Activated naive CD8-positive, alpha-beta T cell (primary cell): ENCODE data around the gene IRF9.
A peak's percentile ranks its signal among the peaks of the same experiment; 100 is the strongest.

Experiments
- H3K27ac Mint-ChIP-seq: one replicate; pipeline ENCODE4 v1.8.0; 2021; ENCODE audit warnings: mixed read lengths
- H3K27me3 Mint-ChIP-seq: one replicate; pipeline ENCODE4 v1.8.0; 2021; ENCODE audit warnings: mixed read lengths
- H3K36me3 Mint-ChIP-seq: one replicate; pipeline ENCODE4 v1.8.0; 2021; ENCODE audit warnings: mixed read lengths
- H3K4me1 Mint-ChIP-seq: one replicate; pipeline ENCODE4 v1.8.0; 2021; ENCODE audit warnings: low read depth, mixed read lengths
- H3K4me3 Mint-ChIP-seq: one replicate; pipeline ENCODE4 v1.8.0; 2021; ENCODE audit warnings: mild to moderate bottlenecking, mixed read lengths
- H3K9me3 Mint-ChIP-seq: one replicate; pipeline ENCODE4 v1.8.0; 2021; ENCODE audit warnings: low read depth, mixed read lengths

IRF9 gene

GRCh38 chr14:24172871-24173281 lies 11.8 kb downstream of the IRF9 start:
- Mint-ChIP-seq H3K4me1 (peaks cover 20% of the 10 kb centered on the region), H3K36me3 (peaks cover 5% of the 10 kb centered on the region), H3K27me3 (no peaks in the 10 kb centered on the region), H3K4me3 (peak overlapping the region; percentile 58), H3K27ac (peak overlapping the region; percentile 34), H3K9me3 (no peaks in the 10 kb centered on the region)

- Mint-ChIP-seq H3K27me3 (no peaks in the 10 kb centered on the region), H3K9me3 (no peaks in the 10 kb centered on the region), H3K4me3 (no peak overlapping the region), H3K36me3 (no peaks in the 10 kb centered on the region), H3K4me1 (peaks cover 11% of the 10 kb centered on the region), H3K27ac (peak overlapping the region; percentile 37)
Measured at GRCh38 chr14:24176599-24176998, 15.5 kb downstream of the IRF9 start.

- peak overlapping the region; percentile 37 for H3K27ac Mint-ChIP-seq
- H3K4me3 Mint-ChIP-seq: no peak overlapping the region
- H3K36me3 Mint-ChIP-seq: no peaks in the 10 kb centered on the region
- H3K9me3 Mint-ChIP-seq: no peaks in the 10 kb centered on the region
- H3K4me1 Mint-ChIP-seq: peaks cover 10% of the 10 kb centered on the region
- no peaks in the 10 kb centered on the region for H3K27me3 Mint-ChIP-seq
Measured at GRCh38 chr14:24177041-24177825, 16.2 kb downstream of the IRF9 start.

GRCh38 chr14:24177891-24178290 lies 16.8 kb downstream of the IRF9 start:
- H3K9me3 Mint-ChIP-seq: no peaks in the 10 kb centered on the region
- H3K36me3 Mint-ChIP-seq: no peaks in the 10 kb centered on the region
- peaks cover 7% of the 10 kb centered on the region for H3K4me1 Mint-ChIP-seq
- no peak overlapping the region for H3K27ac Mint-ChIP-seq
- no peaks in the 10 kb centered on the region for H3K27me3 Mint-ChIP-seq
- no peak overlapping the region for H3K4me3 Mint-ChIP-seq

GRCh38 chr14:24178399-24179178 lies 17.5 kb downstream of the IRF9 start:
- H3K27me3 Mint-ChIP-seq: no peaks in the 10 kb centered on the region
- H3K27ac Mint-ChIP-seq: no peak overlapping the region
- H3K36me3 Mint-ChIP-seq: no peaks in the 10 kb centered on the region
- H3K4me3 Mint-ChIP-seq: no peak overlapping the region
- H3K4me1 Mint-ChIP-seq: peaks cover 6% of the 10 kb centered on the region
- H3K9me3 Mint-ChIP-seq: no peaks in the 10 kb centered on the region

GRCh38 chr14:24179294-24179960 lies 18.4 kb downstream of the IRF9 start:
- no peak overlapping the region for H3K4me3 Mint-ChIP-seq
- H3K27me3 Mint-ChIP-seq: no peaks in the 10 kb centered on the region
- H3K27ac Mint-ChIP-seq: peak overlapping the region; percentile 43
- no peaks in the 10 kb centered on the region for H3K9me3 Mint-ChIP-seq
- H3K36me3 Mint-ChIP-seq: no peaks in the 10 kb centered on the region
- peaks cover 6% of the 10 kb centered on the region for H3K4me1 Mint-ChIP-seq

GRCh38 chr14:24179961-24180796 lies 19.1 kb downstream of the IRF9 start:
- H3K27ac Mint-ChIP-seq: no peak overlapping the region
- H3K4me3 Mint-ChIP-seq: no peak overlapping the region
- H3K36me3 Mint-ChIP-seq: no peaks in the 10 kb centered on the region
- no peaks in the 10 kb centered on the region for H3K27me3 Mint-ChIP-seq
- no peaks in the 10 kb centered on the region for H3K9me3 Mint-ChIP-seq
- peaks cover 3% of the 10 kb centered on the region for H3K4me1 Mint-ChIP-seq

GRCh38 chr14:24181371-24182077 lies 20.5 kb downstream of the IRF9 start:
- peak overlapping the region; percentile 64 for H3K27ac Mint-ChIP-seq

GRCh38 chr14:24182110-24182882 lies 21.2 kb downstream of the IRF9 start:
- peaks cover 3% of the 10 kb centered on the region for H3K36me3 Mint-ChIP-seq
- H3K9me3 Mint-ChIP-seq: no peaks in the 10 kb centered on the region
- no peaks in the 10 kb centered on the region for H3K27me3 Mint-ChIP-seq
- H3K4me3 Mint-ChIP-seq: no peak overlapping the region
- peak overlapping the region; percentile 64 for H3K27ac Mint-ChIP-seq
- peaks cover 7% of the 10 kb centered on the region for H3K4me1 Mint-ChIP-seq

More at GRCh38 chr14:24181371-24182077, 20.5 kb downstream of the IRF9 start:
- H3K36me3 Mint-ChIP-seq: no peaks in the 10 kb centered on the region
- H3K4me3 Mint-ChIP-seq: no peak overlapping the region
- peaks cover 3% of the 10 kb centered on the region for H3K4me1 Mint-ChIP-seq
- H3K9me3 Mint-ChIP-seq: no peaks in the 10 kb centered on the region
- H3K27me3 Mint-ChIP-seq: no peaks in the 10 kb centered on the region

- peaks cover 12% of the 10 kb centered on the region for H3K4me1 Mint-ChIP-seq
- no peak overlapping the region for H3K4me3 Mint-ChIP-seq
- H3K27ac Mint-ChIP-seq: no peak overlapping the region
- H3K9me3 Mint-ChIP-seq: no peaks in the 10 kb centered on the region
- H3K36me3 Mint-ChIP-seq: peaks cover 5% of the 10 kb centered on the region
- H3K27me3 Mint-ChIP-seq: no peaks in the 10 kb centered on the region
Measured at GRCh38 chr14:24183014-24183481, 22.0 kb downstream of the IRF9 start.

- Mint-ChIP-seq H3K36me3 (peaks cover 7% of the 10 kb centered on the region), H3K4me3 (no peak overlapping the region), H3K4me1 (peaks cover 18% of the 10 kb centered on the region), H3K27ac (no peak overlapping the region), H3K9me3 (no peaks in the 10 kb centered on the region), H3K27me3 (no peaks in the 10 kb centered on the region)
Measured at GRCh38 chr14:24184104-24184970, 23.3 kb downstream of the IRF9 start.

GRCh38 chr14:24185026-24185425 lies 24.0 kb downstream of the IRF9 start:
- no peak overlapping the region for H3K27ac Mint-ChIP-seq
- no peak overlapping the region for H3K4me3 Mint-ChIP-seq
- H3K27me3 Mint-ChIP-seq: no peaks in the 10 kb centered on the region
- peaks cover 7% of the 10 kb centered on the region for H3K36me3 Mint-ChIP-seq
- no peaks in the 10 kb centered on the region for H3K9me3 Mint-ChIP-seq
- H3K4me1 Mint-ChIP-seq: peaks cover 21% of the 10 kb centered on the region
